Fibroblast of mammary gland (primary cell): ENCODE measurements around the gene CPZ.
"Not testable (repeated sequence)": the region's sequence is repeated elsewhere in the genome, so short reads cannot be mapped to it uniquely, and the experiment has no call there.

Experiments
- DNase-seq: peaks from one replicate; pipeline ENCODE4 v3.0.0-alpha.2; 2010; ENCODE audit warnings: low read depth
- H3K4me3 ChIP-seq: 2 replicates; pipeline ENCODE4 v1.5.1; 2011; ENCODE audit warnings: low read depth, mild to moderate bottlenecking, low read length, moderate library complexity; ENCODE audit not compliant: control insufficient read depth
- TF ChIP-seq, protein P1 (sequence below): conservative IDR thresholded peaks from 2 replicates; pipeline ENCODE4 v1.5.1; 2011; ENCODE audit warnings: low read depth, low read length, inconsistent platforms; ENCODE audit not compliant: control insufficient read depth, insufficient read depth

The CPZ gene

DNA sequence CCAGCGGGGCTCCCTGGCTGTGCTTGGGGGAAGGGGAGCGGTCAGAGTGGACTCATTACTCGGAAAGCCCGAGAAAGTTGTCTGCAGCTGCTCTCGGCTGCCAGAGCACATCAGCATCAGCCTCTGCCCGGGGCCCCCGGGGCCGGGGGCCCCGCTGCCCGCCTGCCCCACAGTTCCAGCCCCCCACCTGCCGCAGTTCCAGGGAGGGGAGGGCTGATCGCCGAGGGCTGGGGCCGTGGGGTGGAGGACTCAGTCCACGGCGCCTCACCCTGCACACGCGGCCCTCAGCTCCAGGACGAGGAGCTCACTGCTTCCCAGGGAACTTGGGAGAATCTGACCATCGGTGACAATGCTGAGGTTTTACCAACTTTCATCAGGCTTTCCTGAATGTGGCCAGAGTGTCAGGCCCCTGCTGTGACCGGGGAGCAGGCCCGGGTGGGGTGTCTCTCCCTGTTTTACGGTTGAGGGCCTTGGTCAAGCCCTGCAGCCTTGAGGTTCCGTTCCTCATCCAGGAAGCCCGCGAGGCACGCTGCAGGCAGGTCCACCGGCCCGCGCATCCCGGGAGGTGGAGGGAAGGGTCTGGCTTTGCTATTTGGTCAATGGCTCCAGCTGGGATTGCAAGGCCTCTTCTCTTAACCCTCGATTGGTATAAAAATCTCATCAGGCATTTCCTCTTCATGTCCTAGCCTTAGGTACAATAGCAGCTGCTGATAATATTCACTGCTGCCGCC lies 57.2 kb downstream of the CPZ start:
- TF ChIP-seq, protein P1, sequence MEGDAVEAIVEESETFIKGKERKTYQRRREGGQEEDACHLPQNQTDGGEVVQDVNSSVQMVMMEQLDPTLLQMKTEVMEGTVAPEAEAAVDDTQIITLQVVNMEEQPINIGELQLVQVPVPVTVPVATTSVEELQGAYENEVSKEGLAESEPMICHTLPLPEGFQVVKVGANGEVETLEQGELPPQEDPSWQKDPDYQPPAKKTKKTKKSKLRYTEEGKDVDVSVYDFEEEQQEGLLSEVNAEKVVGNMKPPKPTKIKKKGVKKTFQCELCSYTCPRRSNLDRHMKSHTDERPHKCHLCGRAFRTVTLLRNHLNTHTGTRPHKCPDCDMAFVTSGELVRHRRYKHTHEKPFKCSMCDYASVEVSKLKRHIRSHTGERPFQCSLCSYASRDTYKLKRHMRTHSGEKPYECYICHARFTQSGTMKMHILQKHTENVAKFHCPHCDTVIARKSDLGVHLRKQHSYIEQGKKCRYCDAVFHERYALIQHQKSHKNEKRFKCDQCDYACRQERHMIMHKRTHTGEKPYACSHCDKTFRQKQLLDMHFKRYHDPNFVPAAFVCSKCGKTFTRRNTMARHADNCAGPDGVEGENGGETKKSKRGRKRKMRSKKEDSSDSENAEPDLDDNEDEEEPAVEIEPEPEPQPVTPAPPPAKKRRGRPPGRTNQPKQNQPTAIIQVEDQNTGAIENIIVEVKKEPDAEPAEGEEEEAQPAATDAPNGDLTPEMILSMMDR = no peak
- no peak for DNase-seq

DNA sequence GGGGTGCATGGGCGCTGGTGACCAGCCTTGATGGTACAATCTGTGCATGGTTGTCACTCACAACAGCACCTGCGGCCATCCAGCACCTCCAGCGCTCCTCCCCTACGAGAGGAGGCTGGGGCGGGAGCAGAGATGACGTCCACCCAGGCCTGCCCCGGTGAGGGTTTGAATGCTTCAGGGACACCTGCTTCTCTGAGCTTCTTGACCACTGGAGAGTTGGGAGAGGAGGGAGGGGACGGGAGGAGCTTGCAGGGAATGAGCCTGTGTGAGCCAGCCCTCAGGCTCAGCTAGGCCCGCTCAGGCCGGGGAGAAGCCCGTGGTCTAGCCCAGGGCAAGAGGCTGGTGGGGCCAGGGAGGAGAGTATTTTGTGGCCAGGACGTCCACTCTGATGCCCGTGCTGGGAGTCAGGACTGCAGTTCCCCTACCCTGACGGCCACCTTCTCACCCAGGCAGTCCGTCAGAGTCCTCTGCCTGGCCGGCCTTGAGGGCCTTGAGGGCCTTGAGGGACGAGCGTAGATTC lies 59.2 kb downstream of the CPZ start:
- DNase-seq = no peak
- TF ChIP-seq, protein P1 = no peak
- H3K4me3 ChIP-seq = no peak overlapping the region

More for the DNA sequence above, 57.2 kb downstream of the CPZ start:
- H3K4me3 ChIP-seq = no peak overlapping the region

DNA sequence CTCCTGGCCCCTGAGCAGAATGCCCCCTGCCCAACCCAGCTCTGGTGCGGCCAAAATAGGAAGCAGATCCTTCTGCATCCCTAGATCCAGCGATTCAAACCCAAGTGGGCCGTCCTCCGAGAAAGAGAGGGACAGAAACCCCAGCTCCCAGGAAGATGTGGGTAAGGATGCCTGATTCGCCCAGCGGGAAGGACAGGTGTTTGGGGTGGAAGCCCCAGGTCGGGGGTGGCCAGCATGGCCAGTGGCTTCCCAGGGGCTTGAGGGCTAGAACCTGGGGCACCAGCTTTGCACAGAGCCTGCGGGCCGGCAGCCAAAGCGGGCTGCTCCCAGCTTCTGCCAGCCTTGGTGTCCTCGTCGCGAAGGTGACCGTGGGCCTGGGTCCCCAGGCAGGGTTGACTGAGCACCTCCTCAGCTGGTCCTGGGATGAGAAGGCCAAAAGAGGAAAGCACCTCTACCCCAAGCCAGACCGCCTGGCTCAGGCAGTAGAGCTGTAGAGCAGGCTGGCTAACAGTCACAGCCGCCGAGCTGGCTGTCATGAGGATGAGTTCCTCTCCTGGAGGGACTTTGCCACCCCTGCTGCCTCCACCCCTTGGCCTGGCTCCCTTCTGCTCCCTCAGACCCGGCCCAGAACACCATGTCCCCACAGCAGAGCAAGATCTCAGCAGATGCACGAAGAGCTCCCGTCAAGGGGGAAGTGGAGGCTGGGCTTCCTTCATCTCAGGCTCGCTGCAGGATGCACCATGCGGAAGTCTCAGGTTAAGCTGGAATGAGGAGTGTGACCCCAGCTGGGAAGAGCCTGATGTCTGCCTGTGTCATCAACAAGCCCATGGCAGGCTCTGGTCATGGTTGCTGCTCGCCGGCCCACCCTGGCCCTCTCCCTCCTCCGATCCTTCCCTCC lies 59.9 kb downstream of the CPZ start:
- no peak for DNase-seq

DNA sequence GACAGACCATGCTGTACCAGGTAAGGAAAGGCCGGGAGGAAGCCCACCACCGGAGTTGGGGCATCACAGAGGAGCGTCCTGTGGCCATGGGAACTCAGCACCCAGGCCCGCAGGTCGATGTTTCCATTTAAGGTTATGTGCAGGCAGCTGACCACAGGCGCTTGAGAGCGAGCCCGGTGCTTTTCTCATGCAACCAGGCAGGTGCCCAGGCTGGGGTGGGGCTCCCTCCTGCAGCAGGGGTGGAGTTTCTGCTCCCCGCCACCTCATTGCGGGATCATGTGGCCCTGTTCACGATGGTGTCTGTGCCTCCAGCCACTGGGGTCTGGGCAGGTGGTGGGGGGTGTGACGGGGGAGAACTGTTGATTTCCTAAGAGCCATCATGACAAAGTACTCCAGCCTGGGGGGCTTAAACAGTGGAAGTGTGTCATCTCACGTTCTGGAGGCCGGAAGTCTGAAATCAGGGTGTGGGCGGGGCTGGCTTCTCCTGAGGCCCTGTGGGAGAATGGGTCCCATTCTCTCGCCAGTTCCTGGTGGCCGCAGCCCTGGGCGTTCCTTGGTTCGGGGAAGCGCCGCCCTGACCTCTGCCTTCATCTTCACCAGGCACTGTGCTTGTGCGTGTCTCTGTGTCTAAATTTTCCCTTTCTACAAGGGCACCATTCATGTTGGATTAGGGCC lies 60.9 kb downstream of the CPZ start:
- H3K4me3 ChIP-seq = no peak overlapping the region
- no peak for DNase-seq
- TF ChIP-seq, protein P1 = no peak

More for the DNA sequence above, 59.9 kb downstream of the CPZ start:
- H3K4me3 ChIP-seq = no peak overlapping the region
- TF ChIP-seq, protein P1 = no peak

DNA sequence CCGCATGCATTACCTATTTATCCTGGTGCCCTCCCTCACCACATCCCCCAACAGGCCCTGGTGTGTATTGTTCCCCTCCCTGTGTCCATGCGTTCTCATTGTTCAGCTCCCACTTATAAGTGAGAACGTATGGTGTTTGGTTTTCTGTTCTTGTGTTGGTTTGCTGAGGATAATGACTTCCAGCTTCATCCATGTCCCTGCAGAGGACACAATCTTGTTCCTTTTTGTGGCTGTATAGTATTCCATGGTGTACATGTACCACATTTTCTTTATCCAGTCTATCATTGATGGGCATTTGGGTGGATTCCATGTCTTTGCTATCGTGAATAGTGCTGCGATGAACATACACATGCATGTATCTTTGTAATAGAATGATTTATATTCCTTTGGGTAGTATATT lies 61.6 kb downstream of the CPZ start:
- DNase-seq, H3K4me3 ChIP-seq: not testable (repeated sequence)

DNA sequence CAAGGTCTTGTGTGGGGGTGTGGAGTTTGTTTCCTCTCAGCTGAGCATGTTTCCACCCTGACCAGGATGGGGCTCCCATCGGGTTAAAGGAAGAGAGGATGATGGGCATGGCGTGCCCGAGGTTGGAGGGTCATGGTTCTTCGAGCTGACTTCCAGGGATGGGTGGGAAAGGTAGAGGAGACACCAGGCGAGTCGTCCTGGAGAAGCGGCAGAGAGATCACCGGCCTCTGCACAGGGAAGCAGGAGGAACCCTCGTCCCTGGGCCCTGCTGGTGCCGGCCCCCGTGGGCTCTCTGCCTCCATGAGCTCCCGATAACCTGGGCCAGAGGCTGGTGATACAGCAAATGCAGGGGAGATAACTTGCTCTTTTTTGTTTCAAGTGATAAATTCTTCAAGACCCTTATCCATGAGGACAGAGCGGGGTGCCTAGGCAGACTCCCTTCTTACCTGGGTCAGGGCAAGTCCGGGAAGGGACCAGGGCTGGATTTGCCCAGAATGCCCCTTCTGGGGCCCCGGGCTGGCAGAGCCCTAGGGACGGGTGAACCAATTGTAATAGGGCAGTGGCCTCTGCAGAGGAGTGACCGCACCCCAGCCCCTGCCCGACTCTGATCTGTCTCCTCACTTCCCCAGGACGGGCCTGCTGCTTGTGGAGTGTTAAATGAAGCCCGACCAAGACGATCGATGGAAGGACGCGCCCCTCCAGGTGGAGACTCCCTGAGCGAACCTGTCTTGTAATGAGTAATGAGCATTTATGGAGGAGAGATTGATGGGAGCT lies 63.0 kb downstream of the CPZ start:
- TF ChIP-seq, protein P1 = no peak
- DNase-seq = no peak
- H3K4me3 ChIP-seq = no peak overlapping the region
